K562 (cell line): ENCODE data around the gene FRMD4B. TPM values are rescaled to one million over a fixed set of nuclear protein-coding genes. Genes with fewer than 3 reads are reported as not detected.

Experiments used
- ATAC-seq: fragments of 200-7000 bp; cut with Tn5 transposase; 3 replicates; pipeline ENCODE4 v1.9.1; 2020; ENCODE audit warnings: moderate library complexity
- BruUV-seq: library from RNA; stranded (reverse); fragments of 400-500 nt; replicated peaks from 2 replicates; lab custom pipeline; 2021; lab: Mats Ljungman, UMichigan
- CTCF ChIA-PET: fragments of 300-600 bp; formaldehyde crosslinking; extraction: SDS; loops from one replicate; lab custom pipeline; 2021; ENCODE audit warnings: low intra/inter-chr PET ratio; lab: Yijun Ruan, JAX
- POLR2A ChIA-PET: fragments of 300-600, 350-650 bp; sonication (Branson Sonifier 250); formaldehyde crosslinking; extraction: SDS; loops from one replicate; lab custom pipeline; 2021; ENCODE audit warnings: antibody characterized with exemption, inconsistent platforms; lab: Yijun Ruan, JAX
- DNase-seq, 4 experiments: peaks; one replicate each; pipeline versions ENCODE4 v3.0.0 to v3.0.0-alpha.2; 2011 to 2018; ENCODE audit warnings: low spot score in 3 of 4, mixed read lengths in 3 of 4; ENCODE audit errors: extremely low read depth in 1 of 4
- FAIRE-seq: peaks from 2 replicates; lab custom pipeline; 2011; peaks lifted over from hg19 to GRCh38; lab: Jason Lieb, UNC
- H2AFZ ChIP-seq: 2 replicates; pipeline ENCODE4 v1.6.0; 2011; ENCODE audit warnings: low read depth, low read length, control low read depth, inconsistent platforms
- H3K27ac ChIP-seq: fragments of 200-600 bp; 3 replicates; pipeline ENCODE4 v1.8.0; 2011; ENCODE audit warnings: low read depth, mild to moderate bottlenecking, control low read depth, inconsistent platforms, low read length, moderate library complexity, mixed read lengths; ENCODE audit errors: extremely low read depth
- H3K27me3 ChIP-seq, 2 experiments: fragments of 300-600 bp in 1 of 2; 2 replicates in 1 of 2; 3 replicates in 1 of 2; pipeline versions ENCODE4 v1.6.0 to v1.8.0; 2011; ENCODE audit warnings: inconsistent platforms in 2 of 2, low read length in 2 of 2, mild to moderate bottlenecking in 1 of 2, mixed read lengths in 1 of 2, moderate library complexity in 1 of 2; ENCODE audit not compliant: control insufficient read depth in 2 of 2, insufficient read depth in 2 of 2
- H3K36me3 ChIP-seq: fragments of 300-600 bp; 3 replicates; pipeline ENCODE4 v1.8.0; 2011; ENCODE audit warnings: mild to moderate bottlenecking, low read length, inconsistent platforms; ENCODE audit not compliant: control insufficient read depth, insufficient read depth
- H3K4me1 ChIP-seq, 2 experiments: fragments of 200-600 bp in 1 of 2; replicated peaks in 1 of 2; 2 replicates in 1 of 2; 3 replicates in 1 of 2; pipeline versions ENCODE4 v1.5.1 to v1.8.0; 2011; ENCODE audit warnings: inconsistent platforms in 2 of 2, low read length in 2 of 2, mild to moderate bottlenecking in 1 of 2, mixed read lengths in 1 of 2, moderate library complexity in 1 of 2; ENCODE audit not compliant: control insufficient read depth in 2 of 2, insufficient read depth in 2 of 2
- H3K4me2 ChIP-seq: 2 replicates; pipeline ENCODE4 v1.6.1; 2011; ENCODE audit warnings: low read length, control low read depth, inconsistent platforms, mixed read lengths; ENCODE audit not compliant: insufficient read depth
- H3K4me3 ChIP-seq: fragments of 200-600 bp; sonication (generic), shearing (Covaris generic); 2 replicates; pipeline ENCODE4 v1.5.1; 2016; ENCODE audit warnings: control low read depth, inconsistent platforms
- H3K79me2 ChIP-seq: fragments of 200-600 bp; 3 replicates; pipeline ENCODE4 v1.8.0; 2011; ENCODE audit warnings: low read length, inconsistent platforms; ENCODE audit not compliant: control insufficient read depth, insufficient read depth
- H3K9ac ChIP-seq, 2 experiments: 2 replicates each; pipeline versions ENCODE4 v1.6.0 to v1.6.1; 2011; ENCODE audit warnings: low read depth in 2 of 2, low read length in 2 of 2, control low read depth in 1 of 2, inconsistent platforms in 1 of 2, mild to moderate bottlenecking in 1 of 2, mixed read lengths in 1 of 2; ENCODE audit not compliant: insufficient read depth in 1 of 2
- H3K9me1 ChIP-seq: one replicate; pipeline ENCODE4 v1.6.0; 2011; ENCODE audit warnings: inconsistent platforms, mild to moderate bottlenecking, low read length, moderate library complexity; ENCODE audit not compliant: control insufficient read depth, insufficient read depth
- H3K9me3 ChIP-seq: replicated peaks from 2 replicates; pipeline ENCODE4 v1.5.1; 2011; ENCODE audit warnings: low read depth, low read length, inconsistent platforms; ENCODE audit not compliant: control insufficient read depth, insufficient read depth
- H4K20me1 ChIP-seq: replicated peaks from 2 replicates; pipeline ENCODE4 v1.6.1; 2011; ENCODE audit warnings: low read length, inconsistent platforms, mixed read lengths; ENCODE audit not compliant: control insufficient read depth, insufficient read depth
- CHD2 ChIP-seq: IDR thresholded peaks from 2 replicates; pipeline ENCODE4 v1.6.1; 2011; ENCODE audit warnings: low read depth, low read length
- ELK3 ChIP-seq: fragments of 450-650 bp; formaldehyde crosslinking; IDR thresholded peaks from 2 replicates; pipeline ENCODE4 v1.4.0; 2020; ENCODE audit warnings: mild to moderate bottlenecking
- FUS ChIP-seq: fragments of 200-400 bp; formaldehyde crosslinking; optimal IDR thresholded peaks from 2 replicates; pipeline ENCODE3; 2017; ENCODE audit warnings: low read depth, low read length
- L3MBTL2 ChIP-seq: fragments of 450-650 bp; IDR thresholded peaks from 2 replicates; pipeline ENCODE4 v1.6.1; 2016; ENCODE audit warnings: mild to moderate bottlenecking, moderate library complexity
- MAFG ChIP-seq: fragments of 450-650 bp; conservative IDR thresholded peaks from 2 replicates; pipeline ENCODE4 v1.6.1; 2016; ENCODE audit warnings: missing genetic modification characterization, missing compliant biosample characterization
- NR3C1 ChIP-seq: sonication (generic); formaldehyde crosslinking; IDR thresholded peaks from 2 replicates; pipeline ENCODE4 v1.8.1; 2022; ENCODE audit warnings: missing genetic modification reagents
- NRF1 ChIP-seq, 2 experiments: fragments of 450-650 bp; IDR thresholded peaks in 1 of 2; conservative IDR thresholded peaks in 1 of 2; 2 replicates each; pipeline ENCODE4 v1.6.1; 2014; ENCODE audit warnings: mild to moderate bottlenecking in 2 of 2
- PHF21A ChIP-seq: fragments of 450-650 bp; IDR thresholded peaks from 2 replicates; pipeline ENCODE4 v1.6.1; 2017; ENCODE audit warnings: low read depth, borderline replicate concordance
- SIN3A ChIP-seq, 2 experiments: fragments of 150-350 bp in 1 of 2; IDR thresholded peaks; 2 replicates each; pipeline ENCODE4 v1.6.1; 2011 to 2016; ENCODE audit warnings: borderline replicate concordance in 2 of 2, low read depth in 2 of 2, low read length in 2 of 2, mild to moderate bottlenecking in 2 of 2, moderate library complexity in 2 of 2; ENCODE audit not compliant: control insufficient read depth in 1 of 2
- SMARCA5 ChIP-seq: fragments of 450-650 bp; IDR thresholded peaks from 2 replicates; pipeline ENCODE4 v1.6.1; 2016
- TAL1 ChIP-seq: fragments of 450-650 bp; IDR thresholded peaks from 2 replicates; pipeline ENCODE4 v1.6.1; 2016; ENCODE audit warnings: mild to moderate bottlenecking
- TEAD4 ChIP-seq, 2 experiments: sonication (generic) in 1 of 2; formaldehyde crosslinking in 1 of 2; IDR thresholded peaks; 2 replicates each; pipeline versions ENCODE4 v1.6.1 to v1.8.0; 2012 to 2022; ENCODE audit warnings: borderline replicate concordance in 1 of 2, inconsistent platforms in 1 of 2, low read length in 1 of 2, mild to moderate bottlenecking in 1 of 2, missing genetic modification reagents in 1 of 2
- XRCC5 ChIP-seq: fragments of 200-400 bp; formaldehyde crosslinking; IDR thresholded peaks from 2 replicates; pipeline ENCODE4 v1.6.1; 2017; ENCODE audit warnings: low read depth, mild to moderate bottlenecking, low read length
- ZBTB9 ChIP-seq: fragments of 450-650 bp; formaldehyde crosslinking; IDR thresholded peaks from 2 replicates; pipeline ENCODE4 v1.4.0; 2020; ENCODE audit warnings: mild to moderate bottlenecking, moderate library complexity
- ZFP36 ChIP-seq: fragments of 150-350 bp; IDR thresholded peaks from 2 replicates; pipeline ENCODE4 v1.6.1; 2018; ENCODE audit warnings: low read length, low read depth; ENCODE audit not compliant: partially characterized antibody
- ZNF57 ChIP-seq: fragments of 450-650 bp; formaldehyde crosslinking; IDR thresholded peaks from 2 replicates; pipeline ENCODE4 v1.4.0; 2020; ENCODE audit warnings: mild to moderate bottlenecking, moderate library complexity
- ZNF584 ChIP-seq: fragments of 200-800 bp; sonication (Bioruptor generic); IDR thresholded peaks from 2 replicates; pipeline ENCODE4 v1.6.1; 2016; ENCODE audit warnings: low read depth, mild to moderate bottlenecking, missing genetic modification characterization, missing compliant biosample characterization
- WGBS: fragments of 100-300 bp; shearing (Covaris generic); methylation state at CpG from one replicate; pipeline ENCODE4 v1.1.6; 2016; ENCODE audit warnings: low coverage, mixed read lengths; ENCODE audit not compliant: insufficient coverage; ENCODE audit errors: missing lambda C conversion rate; 5-methylcytosine and 5-hydroxymethylcytosine counted together
- in situ Hi-C: fragments of 300-500 bp; cut with MboI; formaldehyde crosslinking; loops from 4 replicates; pipeline ENCODE4 v1.15.0; 2018; ENCODE audit warnings: inconsistent platforms, mixed read lengths
- intact Hi-C: fragments of 100-400 bp; cut with micrococcal nuclease; formaldehyde crosslinking; loops from 2 replicates; pipeline ENCODE4 v1.14.2; 2022
- polyA plus RNA-seq, 8 experiments: library from polyadenylated mRNA; depleted of rRNA in 4 of 8; stranded (reverse) in 5 of 8; unstranded in 3 of 8; fragments of >200 nt; fragmentation: Nextera tagmentation in 2 of 8; fragmentation: Illumina TruSeq in 1 of 8; extraction: Ambion mirVana in 2 of 8; extraction: Trizol in 1 of 8; gene quantifications; 2 replicates each; pipeline versions ENCODE4 v1.2.1 to v1.2.3, GENCODE V29; 2011 to 2014; ENCODE audit warnings: inconsistent platforms in 1 of 8, missing spikeins in 1 of 8
- total RNA-seq, 7 experiments: library from RNA; depleted of rRNA in 6 of 7; stranded (reverse); fragments of >200 nt in 6 of 7; fragmentation: Illumina TruSeq in 2 of 7; extraction: Trizol in 2 of 7; gene quantifications; 2 replicates each; pipeline versions ENCODE4 v1.2.1 to v1.2.3, GENCODE V29; 2011 to 2021; ENCODE audit warnings: low replicate concordance in 1 of 7
- TF ChIP-seq, protein P1 (sequence below): fragments of 250-450 bp; sonication (Bioruptor Pico); IDR thresholded peaks from 2 replicates; pipeline ENCODE4 v1.8.0; 2022; ENCODE audit warnings: moderate library complexity, mild to moderate bottlenecking, inconsistent platforms

Gene FRMD4B
- total and polyA plus RNA-seq, 9 of the 15 experiments (the other 6 are each of a cell fraction or from before 2014, with no cell fraction given): 0.03 to 0.09 (median 0.04) TPM; not detected in 3

DNA sequence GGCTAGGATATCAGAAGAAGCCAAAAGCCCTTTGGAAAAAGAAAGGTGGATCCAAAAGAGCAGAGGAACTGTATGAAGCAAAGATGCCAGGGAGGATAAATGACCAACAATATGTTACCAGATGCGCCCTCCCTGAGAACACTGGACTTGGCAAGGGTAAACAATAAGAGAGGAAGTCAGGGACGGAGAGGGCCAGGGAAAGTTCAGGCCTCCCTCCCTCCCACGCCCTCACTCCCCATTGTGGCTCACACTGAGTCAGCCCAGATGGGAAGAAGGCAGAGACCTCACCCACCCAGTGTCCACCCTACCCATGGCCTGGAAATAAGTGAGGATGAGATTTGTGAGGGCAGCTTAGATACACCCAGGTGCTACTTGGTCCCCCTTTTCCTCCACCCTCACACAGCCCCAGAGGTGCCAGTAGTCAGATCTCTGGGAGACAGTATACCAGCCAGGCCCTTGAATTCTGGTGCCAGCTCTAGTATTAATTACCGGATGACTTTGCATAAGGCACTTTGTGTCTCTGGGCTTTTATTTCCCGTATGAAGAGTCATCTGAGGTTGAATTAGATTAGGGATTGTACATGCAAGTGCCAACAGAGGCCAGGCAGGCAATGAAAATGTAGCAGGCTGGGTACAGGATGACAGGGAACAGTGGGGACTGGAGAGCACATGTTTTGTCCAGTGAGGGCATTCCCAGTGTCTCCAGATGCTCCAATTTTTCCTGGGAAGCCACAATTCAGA is 35.1 kb upstream of the FRMD4B start:
- FAIRE-seq: no peak
- Histone ChIP-seq H2AFZ (no peak overlapping the region), H3K27ac (no peak overlapping the region), H3K4me3 (no peak overlapping the region), H3K79me2 (no peaks in the 10 kb centered on the region), H3K9me1 (no peaks in the 10 kb centered on the region), H3K36me3 (no peaks in the 10 kb centered on the region), H3K4me2 (no peak overlapping the region), H4K20me1 (no peaks in the 10 kb centered on the region), H3K9ac (no peak overlapping the region), H3K4me1 (no peaks in the 10 kb centered on the region), H3K27me3 (peaks cover 0 to 5% of the 10 kb centered on the region in 2 experiments; a peak in 2 of 5 replicates), H3K9me3 (no peaks in the 10 kb centered on the region)
- 0% methylated on average over 4 of the region's 5 CpGs for WGBS
- TF ChIP-seq ZNF57 (CRISPR knock-in tag) (no peak), MAFG (tag) (no peak), ELK3 (no peak), FUS (no peak), ZFP36 (no peak), PHF21A (no peak), XRCC5 (no peak), ZBTB9 (CRISPR knock-in tag) (no peak), SIN3A (IDR thresholded peaks at IDR 0.05; ENCODE audit: borderline replicate concordance in 2 of 2, control insufficient read depth in 1 of 2, low read depth in 2 of 2, low read length in 2 of 2) (no peak), TEAD4 (IDR thresholded peaks at IDR 0.05; ENCODE audit: low read length) (no peak), TEAD4 (CRISPR knock-in tag; IDR thresholded peaks at IDR 0.05; ENCODE audit: borderline replicate concordance) (no peak), TAL1 (no peak), CHD2 (no peak), NR3C1 (CRISPR knock-in tag) (no peak), NRF1 (conservative IDR thresholded peaks at IDR 0.05 in 1 of 2, IDR thresholded peaks at IDR 0.05 in 1 of 2) (no peak), SMARCA5 (no peak), ZNF584 (CRISPR knock-in tag) (no peak), L3MBTL2 (no peak)
- TF ChIP-seq, protein P1, sequence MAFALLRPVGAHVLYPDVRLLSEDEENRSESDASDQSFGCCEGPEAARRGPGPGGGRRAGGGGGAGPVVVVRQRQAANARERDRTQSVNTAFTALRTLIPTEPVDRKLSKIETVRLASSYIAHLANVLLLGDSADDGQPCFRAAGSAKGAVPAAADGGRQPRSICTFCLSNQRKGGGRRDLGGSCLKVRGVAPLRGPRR (CRISPR knock-in tag): no peak
- ChIA-PET POLR2A (no interaction called here), CTCF (no interaction called here)
- no peak for ATAC-seq
- intact Hi-C loops (no loop called here), in situ Hi-C loops (loop anchor here (10.0 kb wide), 1 partner anchor 256 kb away; no protein-coding TSS in a partner anchor)
- BruUV-seq: no TSS peak
- DNase-seq: no peak
